Sigmoid colon (tissue), 4 donors: ENCODE measurements around the gene HIRA.

Experiments used
- EP300 ChIP-seq, 4 donors: sonication (generic); formaldehyde crosslinking; IDR thresholded peaks; one replicate each; pipeline ENCODE4 v1.6.1; 2017; ENCODE audit warnings: antibody characterized with exemption in 4 of 4
- POLR2A ChIP-seq, 2 donors: fragments of 450-650 bp; IDR thresholded peaks; one replicate each; pipeline ENCODE4 v1.6.1; 2016; ENCODE audit warnings: antibody characterized with exemption in 2 of 2, mild to moderate bottlenecking in 2 of 2, moderate library complexity in 2 of 2
- TF ChIP-seq, protein P1 (sequence below), 4 experiments: fragments of 450-650 bp in 3 of 4; fragments of 200-600 bp in 1 of 4; IDR thresholded peaks; one replicate each; pipeline ENCODE4 v1.5.1; 2016 to 2019; ENCODE audit warnings: antibody characterized with exemption in 4 of 4, mild to moderate bottlenecking in 3 of 4, moderate library complexity in 2 of 4

DNA sequence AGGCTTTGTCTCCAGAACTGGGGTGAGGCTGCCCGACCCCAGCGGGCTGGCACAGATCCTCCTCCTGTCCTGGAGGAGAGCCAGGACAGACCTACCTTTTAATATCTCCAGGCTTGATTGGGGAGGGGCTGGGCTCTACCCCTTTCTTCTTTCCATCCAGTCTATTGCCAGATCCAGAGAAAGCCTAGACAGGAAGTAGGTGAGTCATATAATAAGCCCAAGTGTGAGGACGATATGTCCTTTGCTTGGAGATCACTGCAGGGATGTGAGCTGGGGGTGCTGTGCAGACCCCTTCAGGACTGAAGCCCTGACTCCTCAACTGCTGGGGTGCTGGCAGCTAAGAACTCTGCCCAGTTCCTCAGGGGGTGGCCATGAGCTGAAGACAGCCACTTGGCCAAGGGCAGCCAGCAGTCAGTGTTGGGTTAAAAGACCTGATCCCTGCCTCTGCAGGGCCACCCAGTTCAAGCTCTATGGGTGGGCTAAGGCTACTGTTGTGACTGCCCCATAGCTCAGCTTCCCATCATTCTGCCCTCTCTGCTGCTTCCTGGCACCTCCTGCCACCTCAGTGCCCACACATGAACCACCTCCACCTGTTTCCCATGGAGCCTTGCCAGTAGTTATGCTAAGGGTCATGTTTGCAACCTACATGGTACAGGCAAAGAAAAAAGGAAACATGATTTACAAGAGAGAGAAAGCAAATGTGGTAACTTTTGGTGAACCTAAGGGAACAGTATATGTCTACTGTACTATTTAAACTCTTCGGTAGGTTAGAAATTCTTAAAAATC is 24.2 kb upstream of the HIRA start:
- TF ChIP-seq, protein P1, sequence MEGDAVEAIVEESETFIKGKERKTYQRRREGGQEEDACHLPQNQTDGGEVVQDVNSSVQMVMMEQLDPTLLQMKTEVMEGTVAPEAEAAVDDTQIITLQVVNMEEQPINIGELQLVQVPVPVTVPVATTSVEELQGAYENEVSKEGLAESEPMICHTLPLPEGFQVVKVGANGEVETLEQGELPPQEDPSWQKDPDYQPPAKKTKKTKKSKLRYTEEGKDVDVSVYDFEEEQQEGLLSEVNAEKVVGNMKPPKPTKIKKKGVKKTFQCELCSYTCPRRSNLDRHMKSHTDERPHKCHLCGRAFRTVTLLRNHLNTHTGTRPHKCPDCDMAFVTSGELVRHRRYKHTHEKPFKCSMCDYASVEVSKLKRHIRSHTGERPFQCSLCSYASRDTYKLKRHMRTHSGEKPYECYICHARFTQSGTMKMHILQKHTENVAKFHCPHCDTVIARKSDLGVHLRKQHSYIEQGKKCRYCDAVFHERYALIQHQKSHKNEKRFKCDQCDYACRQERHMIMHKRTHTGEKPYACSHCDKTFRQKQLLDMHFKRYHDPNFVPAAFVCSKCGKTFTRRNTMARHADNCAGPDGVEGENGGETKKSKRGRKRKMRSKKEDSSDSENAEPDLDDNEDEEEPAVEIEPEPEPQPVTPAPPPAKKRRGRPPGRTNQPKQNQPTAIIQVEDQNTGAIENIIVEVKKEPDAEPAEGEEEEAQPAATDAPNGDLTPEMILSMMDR (IDR thresholded peaks at IDR 0.05), result no peak
- no peak for TF ChIP-seq EP300 (IDR thresholded peaks at IDR 0.05)
- TF ChIP-seq POLR2A (IDR thresholded peaks at IDR 0.05), result no peak
